Measurements from ENCODE around the gene AOPEP.

The AOPEP gene

GRCh38 chr9:94907264-94907936, 180.9 kb downstream of the AOPEP start:
- FAIRE-seq, result no peak
- TF ChIP-seq CTCF (IDR thresholded peaks at IDR 0.05; ENCODE audit: insufficient read depth, missing control alignments), result no peak
- no peak for DNase-seq (ENCODE audit: insufficient read length, low spot score)

- no peak for TF ChIP-seq CTCF (IDR thresholded peaks at IDR 0.05; ENCODE audit: insufficient read depth, missing control alignments)
- FAIRE-seq (no peak), DNase-seq (ENCODE audit: insufficient read length, low spot score) (no peak)
Observed at GRCh38 chr9:94908011-94908563, 181.6 kb downstream of the AOPEP start.

- FAIRE-seq (no peak), DNase-seq (ENCODE audit: insufficient read length, low spot score) (no peak)
- TF ChIP-seq CTCF (IDR thresholded peaks at IDR 0.05; ENCODE audit: insufficient read depth, missing control alignments), result no peak
Observed at GRCh38 chr9:94908583-94909249, 182.2 kb downstream of the AOPEP start.

- DNase-seq (ENCODE audit: insufficient read length, low spot score), result no peak
- FAIRE-seq, result no peak
- TF ChIP-seq CTCF (IDR thresholded peaks at IDR 0.05; ENCODE audit: insufficient read depth, missing control alignments), result no peak
Observed at GRCh38 chr9:94909250-94909894, 182.9 kb downstream of the AOPEP start.

GRCh38 chr9:94909965-94910730, 183.6 kb downstream of the AOPEP start:
- no peak for TF ChIP-seq CTCF (IDR thresholded peaks at IDR 0.05; ENCODE audit: insufficient read depth, missing control alignments)
- no peak for DNase-seq (ENCODE audit: insufficient read length, low spot score)
- FAIRE-seq, result no peak

- no peak for TF ChIP-seq CTCF (IDR thresholded peaks at IDR 0.05; ENCODE audit: insufficient read depth, missing control alignments)
- no peak for DNase-seq (ENCODE audit: insufficient read length, low spot score)
- FAIRE-seq, result no peak
Observed at GRCh38 chr9:94911211-94911610, 184.7 kb downstream of the AOPEP start.

Data from D721Med (cell line).